Stimulated activated CD4-positive, alpha-beta T cell treated with anti-CD3 and anti-CD28 coated beads, TNF-alpha, amount 100 ng/mL, for 24 hours (primary cell): ENCODE data around the gene AHI1.

ENCODE experiments used
- DNase-seq, 3 experiments: peaks; one replicate each; pipeline ENCODE4 v3.0.0-alpha.2; 2020; ENCODE audit warnings: low read depth in 3 of 3

The AHI1 gene

DNA sequence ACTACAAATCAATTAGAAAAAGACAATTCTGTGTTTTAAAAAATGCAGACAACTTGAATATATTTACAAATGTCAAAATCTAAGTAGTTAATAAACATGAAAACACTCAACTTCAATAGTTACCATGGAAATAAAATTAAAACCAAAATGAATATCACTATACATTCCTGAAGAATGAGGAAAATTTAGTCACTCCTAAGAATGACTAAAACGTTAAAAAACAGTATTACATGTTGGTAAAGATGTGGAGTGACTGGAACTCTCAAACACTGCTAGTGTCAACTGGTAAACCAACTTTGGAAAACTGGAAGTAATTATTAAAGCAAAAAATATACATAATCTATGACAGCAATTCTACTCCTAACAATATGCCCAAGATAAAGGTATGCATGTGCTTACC lies 36.3 kb downstream of the AHI1 start:
- DNase-seq = no peak

DNA sequence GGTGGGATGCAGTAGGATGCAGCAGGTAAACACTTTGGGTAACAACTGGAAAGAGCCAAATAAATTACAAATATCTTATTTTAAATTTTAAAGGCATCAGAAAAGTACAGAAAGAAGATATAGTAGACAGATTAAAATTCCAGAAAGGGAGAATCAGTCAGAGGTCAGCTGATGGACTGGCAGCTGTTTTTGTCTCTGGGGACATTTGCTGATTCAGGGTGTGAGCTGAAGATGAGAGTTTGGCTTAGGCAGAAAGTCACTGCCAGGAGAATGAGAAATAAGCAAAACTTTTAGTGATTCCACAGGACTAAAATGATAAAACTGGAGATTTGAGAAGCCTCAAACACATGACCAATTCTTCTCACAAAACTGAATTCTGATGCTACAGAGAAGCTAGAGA lies 39.5 kb downstream of the AHI1 start:
- no peak for DNase-seq

DNA sequence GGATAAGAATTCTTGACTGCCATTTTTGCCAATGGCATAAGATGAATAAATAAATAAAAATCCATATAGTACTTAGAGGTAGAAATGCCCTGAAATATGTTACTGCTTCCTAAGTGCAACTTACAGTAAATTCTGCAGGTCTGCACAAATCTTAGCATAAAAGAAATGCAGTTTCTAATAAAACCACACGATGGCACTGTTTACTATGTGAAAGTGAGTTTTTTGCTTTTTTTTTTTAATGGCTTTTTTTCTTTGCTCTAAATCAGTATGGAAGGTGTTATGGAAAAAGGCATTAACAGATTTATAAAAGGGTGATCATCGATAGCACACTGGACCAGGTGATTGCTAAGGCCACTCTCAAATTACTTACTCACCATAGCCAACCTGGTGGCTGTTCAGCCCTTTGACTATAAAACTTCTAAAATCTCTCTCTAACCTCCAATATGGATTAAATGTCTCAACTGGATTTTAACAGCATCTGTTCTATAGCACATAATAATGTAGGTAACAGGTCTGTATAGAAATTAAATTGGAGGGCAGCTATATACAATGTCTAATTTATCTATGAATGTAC lies 45.8 kb downstream of the AHI1 start:
- DNase-seq = no peak

GRCh38 chr6:135449246-135449645 lies 48.3 kb downstream of the AHI1 start:
- DNase-seq = no peak

GRCh38 chr6:135440087-135440792 lies 57.3 kb downstream of the AHI1 start:
- DNase-seq = no peak

GRCh38 chr6:135439549-135439948 lies 58.0 kb downstream of the AHI1 start:
- no peak for DNase-seq

DNA sequence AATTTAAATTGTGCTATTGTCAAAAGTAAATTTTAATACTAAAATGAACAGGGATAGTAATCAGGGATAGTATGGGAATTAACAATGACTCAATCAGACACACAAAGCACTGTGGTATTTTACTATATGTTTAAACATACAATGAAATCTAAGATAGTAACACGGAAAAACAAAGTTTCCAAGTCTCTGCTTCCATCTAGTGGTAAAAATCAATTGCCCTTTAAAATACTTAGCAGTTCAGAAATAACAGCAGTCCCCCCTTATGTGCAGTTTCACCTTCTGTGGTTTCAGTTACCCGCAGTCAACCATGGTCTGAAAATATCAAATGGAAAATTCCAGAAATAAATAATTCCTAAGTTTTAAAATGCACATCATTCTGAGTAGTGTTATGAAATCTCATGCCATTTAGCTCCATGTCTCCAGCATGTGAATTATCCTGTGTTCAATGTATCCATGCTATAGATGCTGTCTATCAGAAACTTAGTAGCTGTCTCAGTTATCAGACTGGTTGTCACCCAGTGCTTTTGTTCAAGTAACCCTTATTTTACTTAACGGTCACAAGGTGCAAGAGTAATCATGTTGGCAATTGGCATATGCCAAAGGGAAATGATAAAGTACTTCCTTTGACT lies 58.5 kb downstream of the AHI1 start:
- DNase-seq = no peak

- DNase-seq = no peak
Observed at GRCh38 chr6:135434991-135435390, 62.5 kb downstream of the AHI1 start.

DNA sequence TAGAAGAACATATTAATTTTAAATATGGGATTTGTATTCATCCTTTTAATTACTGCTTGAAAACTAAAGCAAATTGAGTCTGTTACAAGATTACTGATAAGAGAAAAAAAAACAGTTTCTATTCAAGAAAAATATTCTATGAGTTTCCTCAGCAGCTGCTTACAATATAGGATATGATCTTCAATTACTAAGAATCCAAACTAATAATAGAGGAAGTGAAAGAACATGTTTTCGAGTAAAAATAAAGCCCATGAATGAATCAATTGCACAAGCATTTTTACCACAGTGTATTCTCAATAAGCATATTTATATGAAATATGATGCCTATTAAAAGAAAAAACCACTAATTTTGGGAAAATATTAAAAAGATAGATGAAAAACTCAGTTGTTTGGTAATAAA lies 63.4 kb downstream of the AHI1 start:
- DNase-seq = no peak

DNA sequence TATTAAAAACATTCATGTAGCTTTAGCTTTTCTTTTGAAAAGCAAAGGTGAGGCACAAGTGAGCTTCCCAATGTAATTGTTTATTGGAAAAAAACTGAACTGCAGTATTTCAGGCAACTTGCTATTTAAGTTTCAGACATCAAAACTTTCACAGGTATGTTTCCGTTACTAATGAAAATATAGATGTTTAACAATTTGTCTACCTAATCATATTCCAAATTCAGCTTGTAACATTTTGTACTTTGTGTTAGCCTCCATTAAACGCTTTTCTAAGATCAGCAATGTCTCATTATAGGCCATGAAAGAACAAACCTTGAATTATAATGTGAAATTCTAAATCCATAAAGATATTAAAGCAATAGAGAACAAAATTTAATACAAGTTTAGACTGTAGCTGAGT lies 69.5 kb downstream of the AHI1 start:
- DNase-seq = no peak

GRCh38 chr6:135426833-135427232 lies 70.7 kb downstream of the AHI1 start:
- no peak for DNase-seq

- no peak for DNase-seq
Observed at GRCh38 chr6:135424385-135424784, 73.2 kb downstream of the AHI1 start.

- DNase-seq = no peak
Observed at GRCh38 chr6:135423649-135424128, 73.9 kb downstream of the AHI1 start.

DNA sequence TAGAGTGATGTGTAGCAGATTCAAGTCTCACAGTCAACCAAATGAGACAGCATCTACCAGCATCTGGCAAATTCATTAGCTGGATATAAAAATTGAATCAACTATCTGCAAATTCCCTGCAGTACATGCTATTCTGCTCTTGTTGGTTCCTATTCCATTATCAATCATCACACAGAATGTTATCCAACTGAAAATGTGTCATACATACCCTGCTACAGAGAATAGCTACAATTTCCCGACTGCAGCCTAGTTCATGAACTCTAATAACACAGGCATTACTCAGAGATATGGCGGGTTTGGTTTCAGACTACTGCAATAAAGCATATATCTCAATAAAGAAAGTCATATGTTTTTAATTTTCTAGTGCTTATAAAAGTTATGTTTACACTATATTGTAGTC lies 78.4 kb downstream of the AHI1 start:
- no peak for DNase-seq

DNA sequence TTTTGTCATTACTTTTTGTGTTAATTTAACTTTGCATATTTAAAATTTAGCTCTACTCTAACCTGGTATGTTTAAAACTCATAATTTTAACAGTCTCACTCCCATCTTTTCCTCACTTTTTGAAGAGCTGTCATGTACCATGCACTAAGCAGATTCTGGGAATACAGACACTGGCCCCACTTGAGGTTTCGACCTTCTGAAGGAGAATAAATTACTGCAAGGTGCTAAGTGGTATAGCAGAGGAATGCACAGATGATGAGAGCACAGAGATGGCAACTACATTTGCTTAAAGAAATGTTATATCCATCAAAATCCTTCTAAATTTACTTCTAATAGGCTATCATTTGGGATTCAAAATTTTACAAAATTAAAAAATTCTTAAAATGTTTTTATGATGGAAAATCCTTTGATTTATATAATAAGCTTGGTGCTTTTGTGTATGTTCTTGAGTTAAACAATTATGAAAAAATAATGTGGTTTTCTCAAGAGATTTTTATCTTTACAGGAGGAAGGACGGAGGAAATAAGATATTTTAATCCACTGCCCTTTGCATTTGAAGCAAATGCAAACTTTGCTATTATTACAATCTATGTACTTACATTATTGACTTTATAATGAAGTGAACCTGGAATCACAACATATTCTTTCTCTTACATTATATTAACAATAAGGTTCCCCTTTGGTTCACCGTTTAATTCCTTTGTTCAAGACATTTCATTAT lies 79.3 kb downstream of the AHI1 start:
- DNase-seq = no peak

DNA sequence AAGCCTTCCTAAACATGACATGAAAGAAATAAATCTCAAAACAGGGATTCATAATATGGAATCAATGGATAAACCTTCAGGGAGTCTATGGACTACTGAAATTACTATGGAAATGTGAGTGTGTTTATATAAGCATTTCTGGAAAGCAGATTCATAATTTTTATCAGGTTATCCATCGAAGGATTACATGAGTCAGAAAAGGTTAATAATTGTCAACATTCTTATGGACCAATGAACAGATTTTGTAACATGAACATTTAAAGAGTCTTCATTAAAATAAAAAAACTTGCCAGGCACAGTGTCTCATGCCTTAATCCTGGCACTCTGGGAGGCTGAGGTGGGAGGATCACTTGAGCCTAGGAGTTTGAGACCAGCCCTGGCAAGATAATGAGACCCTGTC lies 84.8 kb downstream of the AHI1 start:
- DNase-seq = no peak

DNA sequence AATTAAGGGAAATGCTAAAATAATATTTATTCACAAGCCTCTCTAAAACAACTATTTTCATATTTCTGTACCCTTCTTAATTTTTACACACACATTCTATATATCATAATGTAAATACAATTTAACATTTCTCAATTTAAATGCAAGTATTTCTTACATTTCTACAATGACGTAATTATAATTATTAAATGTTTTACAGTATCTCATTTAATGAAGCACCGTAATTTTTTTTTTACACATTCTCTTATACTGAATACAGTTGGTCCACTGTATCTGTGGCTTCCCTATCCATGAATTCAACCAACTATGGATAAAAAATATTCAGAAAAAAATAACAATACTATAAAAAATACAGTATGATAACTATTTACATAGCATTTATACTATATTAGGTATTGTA lies 85.7 kb downstream of the AHI1 start:
- no peak for DNase-seq

DNA sequence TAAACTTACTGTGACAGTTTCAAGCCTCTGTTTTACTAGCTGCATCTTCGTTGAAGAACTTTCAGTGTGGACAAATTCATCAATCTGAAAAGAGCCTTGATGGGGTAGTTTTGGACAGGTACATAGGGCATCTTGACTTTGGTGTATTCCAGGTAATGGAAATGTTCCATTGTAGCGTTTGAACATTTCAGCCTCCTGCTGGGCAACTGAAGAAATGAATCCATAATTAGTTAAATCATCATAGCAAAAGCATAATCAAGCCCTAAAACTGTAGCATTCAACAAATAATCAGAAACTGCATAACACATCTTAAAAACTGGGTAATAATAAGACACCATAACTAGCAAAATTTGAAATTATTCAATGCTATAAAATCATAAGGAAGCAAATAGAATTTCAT lies 86.2 kb downstream of the AHI1 start:
- DNase-seq = no peak

- DNase-seq = no peak
Observed at GRCh38 chr6:135410856-135411255, 86.7 kb downstream of the AHI1 start.

- no peak for DNase-seq
Observed at GRCh38 chr6:135403584-135403983, 94.0 kb downstream of the AHI1 start.

- no peak for DNase-seq
Observed at GRCh38 chr6:135402311-135402710, 95.2 kb downstream of the AHI1 start.

- no peak for DNase-seq
Observed at GRCh38 chr6:135397172-135397952, 100.2 kb downstream of the AHI1 start.
